GM12878 (cell line): Measurements from ENCODE around the gene TDRKH. TPM values are rescaled to one million over a fixed set of nuclear protein-coding genes. Genes with fewer than 3 reads are reported as not detected.

Experiments
- ASH2L ChIP-seq: fragments of 300-600, 200-600 bp; sonication (generic); IDR thresholded peaks from 2 replicates; pipeline ENCODE4 v1.6.1; 2017; ENCODE audit warnings: low read depth, mild to moderate bottlenecking, borderline replicate concordance
- CBX3 ChIP-seq: fragments of 200-600 bp; sonication (generic); IDR thresholded peaks from 2 replicates; pipeline ENCODE4 v1.6.1; 2016; ENCODE audit warnings: low read depth, borderline replicate concordance
- CBX5 ChIP-seq: sonication (generic); IDR thresholded peaks from 2 replicates; pipeline ENCODE4 v1.6.1; 2016; ENCODE audit warnings: low read depth, moderate library complexity, mild to moderate bottlenecking, inconsistent platforms
- CREB1 ChIP-seq: IDR thresholded peaks from 2 replicates; pipeline ENCODE4 v1.6.1; 2012; ENCODE audit warnings: low read depth, mild to moderate bottlenecking, inconsistent platforms
- CUX1 ChIP-seq: IDR thresholded peaks from 2 replicates; pipeline ENCODE4 v1.6.1; 2012; ENCODE audit warnings: improper control_type of control experiment, low read depth, low read length; ENCODE audit not compliant: insufficient replicate concordance
- E2F8 ChIP-seq: fragments of 450-650 bp; IDR thresholded peaks from 2 replicates; pipeline ENCODE4 v1.6.1; 2018; ENCODE audit warnings: mild to moderate bottlenecking, low read depth, moderate library complexity; ENCODE audit not compliant: partially characterized antibody
- MEF2A ChIP-seq: IDR thresholded peaks from 2 replicates; pipeline ENCODE4 v1.6.1; 2011; ENCODE audit warnings: low read depth, mild to moderate bottlenecking, low read length, moderate library complexity; ENCODE audit not compliant: insufficient read depth
- MYB ChIP-seq: fragments of 150-350 bp; IDR thresholded peaks from 2 replicates; pipeline ENCODE4 v1.6.1; 2014; ENCODE audit warnings: mild to moderate bottlenecking, low read depth, low read length, borderline replicate concordance
- NR2C1 ChIP-seq: fragments of 450-650 bp; IDR thresholded peaks from 2 replicates; pipeline ENCODE4 v1.6.1; 2017; ENCODE audit warnings: antibody characterized with exemption, mild to moderate bottlenecking, moderate library complexity
- NR2F1 ChIP-seq: fragments of 450-650 bp; conservative IDR thresholded peaks from 2 replicates; pipeline ENCODE4 v1.6.1; 2017; ENCODE audit warnings: mild to moderate bottlenecking
- NRF1 ChIP-seq: conservative IDR thresholded peaks from 2 replicates; pipeline ENCODE4 v1.6.1; 2011; ENCODE audit warnings: mild to moderate bottlenecking, low read depth, low read length, improper control_type of control experiment
- PML ChIP-seq: IDR thresholded peaks from 2 replicates; pipeline ENCODE4 v1.6.1; 2012; ENCODE audit warnings: low read length, inconsistent platforms
- POU2F2 ChIP-seq: IDR thresholded peaks from 3 replicates; pipeline ENCODE4 v1.6.1; 2011; ENCODE audit warnings: low read depth, mild to moderate bottlenecking, low read length, borderline replicate concordance
- RFX5 ChIP-seq: IDR thresholded peaks from 2 replicates; pipeline ENCODE4 v1.6.1; 2011; ENCODE audit warnings: low read depth, low read length, improper control_type of control experiment
- ZBED1 ChIP-seq: IDR thresholded peaks from 2 replicates; pipeline ENCODE4 v1.6.1; 2016; ENCODE audit warnings: borderline replicate concordance
- ZSCAN29 ChIP-seq: fragments of 450-650 bp; IDR thresholded peaks from 2 replicates; pipeline ENCODE4 v1.6.1; 2017; ENCODE audit warnings: mild to moderate bottlenecking, moderate library complexity
- polyA plus RNA-seq, 11 experiments: library from polyadenylated mRNA; depleted of rRNA in 4 of 11; unstranded in 6 of 11; stranded (reverse) in 5 of 11; fragments of >200 nt; fragmentation: Nextera tagmentation in 4 of 11; fragmentation: Illumina TruSeq in 1 of 11; extraction: Ambion mirVana in 4 of 11; extraction: Trizol in 1 of 11; gene quantifications; 1 replicate in 1 of 11; 2 replicates in 10 of 11; pipeline versions ENCODE4 v1.2.1 to v1.2.3, GENCODE V29; 2011 to 2016; ENCODE audit warnings: inconsistent platforms in 2 of 11, missing spikeins in 2 of 11, low read depth in 1 of 11
- total RNA-seq, 4 experiments: library from RNA; depleted of rRNA in 3 of 4; stranded (reverse); fragments of >200 nt in 3 of 4; fragmentation: Illumina TruSeq in 1 of 4; extraction: Trizol in 1 of 4; gene quantifications; 2 replicates each; pipeline versions ENCODE4 v1.2.1 to v1.2.3, GENCODE V29; 2013 to 2021
- TF ChIP-seq, protein P1 (sequence below): fragments of 450-650 bp; IDR thresholded peaks from 2 replicates; pipeline ENCODE4 v1.6.1; 2016; ENCODE audit warnings: mild to moderate bottlenecking, moderate library complexity, borderline replicate concordance

TDRKH gene
- total and polyA plus RNA-seq, 10 of the 15 experiments (the other 5 are each of a cell fraction or from before 2014, with no cell fraction given): 1.3 to 8.4 (median 2.9) TPM

DNA sequence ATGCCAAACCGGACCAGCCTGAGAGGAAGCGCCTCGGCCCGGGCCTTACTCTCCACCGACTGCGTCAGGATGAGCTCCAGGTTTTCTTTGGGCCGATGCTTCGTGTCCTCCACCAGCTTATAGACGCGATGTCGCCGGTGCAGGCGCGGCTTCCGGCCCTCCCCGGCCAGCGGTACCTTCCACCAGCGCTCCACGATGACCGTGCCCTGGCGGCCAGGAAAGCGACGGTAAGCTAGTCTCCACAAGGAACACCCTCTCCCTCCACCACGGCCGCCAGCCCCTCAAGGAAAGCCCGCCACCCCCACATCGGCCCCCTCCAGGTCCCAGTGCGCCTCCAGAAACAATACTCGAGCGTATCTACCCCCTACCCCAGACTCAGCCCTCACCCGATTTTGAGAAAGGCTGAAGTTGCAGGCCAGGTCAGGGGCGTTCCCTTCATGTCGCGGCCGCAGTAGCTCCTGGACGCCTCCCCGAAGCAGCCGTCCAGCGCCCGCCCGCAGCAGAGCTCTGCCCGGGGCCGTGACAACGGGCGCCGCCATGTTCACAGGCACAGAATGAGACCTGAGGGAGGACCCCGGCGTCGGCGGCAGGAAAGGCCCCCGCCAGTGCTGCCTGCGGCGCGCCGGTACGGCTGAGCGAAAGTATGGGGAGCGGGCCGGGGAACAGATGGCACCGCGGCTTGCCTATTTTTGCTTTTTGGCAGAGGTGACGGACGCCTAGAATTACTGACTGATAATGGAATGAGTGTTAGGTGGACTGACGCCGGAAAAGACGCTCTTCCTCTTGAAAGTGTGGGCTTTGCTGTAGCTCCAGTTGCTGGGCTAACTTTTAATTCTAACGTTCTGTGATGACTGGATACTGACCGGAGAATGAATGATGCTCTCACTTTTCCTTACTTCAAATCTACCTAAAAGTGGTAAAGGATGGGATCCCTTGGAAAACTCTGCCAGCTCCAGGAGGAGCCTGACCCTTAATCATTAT, 27.1 kb downstream of the TDRKH start, which contains the start of gene MRPL9 (continued):
- TF ChIP-seq CUX1 (no peak), ZSCAN29 (no peak), RFX5 (no peak), ASH2L (0 out of 2 replicates have a peak, but pooled peaks have one; percentile 72), NRF1 (no peak), CBX3 (no peak), MYB (peak; percentile 96), CBX5 (no peak), POU2F2 (peak; percentile 74), ZBED1 (no peak), E2F8 (no peak), PML (peak; percentile 62; the same call in 1 of the 2 replicates), NR2C1 (no peak), NR2F1 (0 out of 2 replicates have a peak, but pooled peaks have one; percentile 36), MEF2A (no peak), CREB1 (peak; percentile 81; the same call in 1 of the 2 replicates)
- TF ChIP-seq, protein P1, sequence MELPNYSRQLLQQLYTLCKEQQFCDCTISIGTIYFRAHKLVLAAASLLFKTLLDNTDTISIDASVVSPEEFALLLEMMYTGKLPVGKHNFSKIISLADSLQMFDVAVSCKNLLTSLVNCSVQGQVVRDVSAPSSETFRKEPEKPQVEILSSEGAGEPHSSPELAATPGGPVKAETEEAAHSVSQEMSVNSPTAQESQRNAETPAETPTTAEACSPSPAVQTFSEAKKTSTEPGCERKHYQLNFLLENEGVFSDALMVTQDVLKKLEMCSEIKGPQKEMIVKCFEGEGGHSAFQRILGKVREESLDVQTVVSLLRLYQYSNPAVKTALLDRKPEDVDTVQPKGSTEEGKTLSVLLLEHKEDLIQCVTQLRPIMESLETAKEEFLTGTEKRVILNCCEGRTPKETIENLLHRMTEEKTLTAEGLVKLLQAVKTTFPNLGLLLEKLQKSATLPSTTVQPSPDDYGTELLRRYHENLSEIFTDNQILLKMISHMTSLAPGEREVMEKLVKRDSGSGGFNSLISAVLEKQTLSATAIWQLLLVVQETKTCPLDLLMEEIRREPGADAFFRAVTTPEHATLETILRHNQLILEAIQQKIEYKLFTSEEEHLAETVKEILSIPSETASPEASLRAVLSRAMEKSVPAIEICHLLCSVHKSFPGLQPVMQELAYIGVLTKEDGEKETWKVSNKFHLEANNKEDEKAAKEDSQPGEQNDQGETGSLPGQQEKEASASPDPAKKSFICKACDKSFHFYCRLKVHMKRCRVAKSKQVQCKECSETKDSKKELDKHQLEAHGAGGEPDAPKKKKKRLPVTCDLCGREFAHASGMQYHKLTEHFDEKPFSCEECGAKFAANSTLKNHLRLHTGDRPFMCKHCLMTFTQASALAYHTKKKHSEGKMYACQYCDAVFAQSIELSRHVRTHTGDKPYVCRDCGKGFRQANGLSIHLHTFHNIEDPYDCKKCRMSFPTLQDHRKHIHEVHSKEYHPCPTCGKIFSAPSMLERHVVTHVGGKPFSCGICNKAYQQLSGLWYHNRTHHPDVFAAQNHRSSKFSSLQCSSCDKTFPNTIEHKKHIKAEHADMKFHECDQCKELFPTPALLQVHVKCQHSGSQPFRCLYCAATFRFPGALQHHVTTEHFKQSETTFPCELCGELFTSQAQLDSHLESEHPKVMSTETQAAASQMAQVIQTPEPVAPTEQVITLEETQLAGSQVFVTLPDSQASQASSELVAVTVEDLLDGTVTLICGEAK: peak; percentile 34; the same call in 1 of the 2 replicates
